ENCODE results near the gene VPS37B.

Gene VPS37B

DNA sequence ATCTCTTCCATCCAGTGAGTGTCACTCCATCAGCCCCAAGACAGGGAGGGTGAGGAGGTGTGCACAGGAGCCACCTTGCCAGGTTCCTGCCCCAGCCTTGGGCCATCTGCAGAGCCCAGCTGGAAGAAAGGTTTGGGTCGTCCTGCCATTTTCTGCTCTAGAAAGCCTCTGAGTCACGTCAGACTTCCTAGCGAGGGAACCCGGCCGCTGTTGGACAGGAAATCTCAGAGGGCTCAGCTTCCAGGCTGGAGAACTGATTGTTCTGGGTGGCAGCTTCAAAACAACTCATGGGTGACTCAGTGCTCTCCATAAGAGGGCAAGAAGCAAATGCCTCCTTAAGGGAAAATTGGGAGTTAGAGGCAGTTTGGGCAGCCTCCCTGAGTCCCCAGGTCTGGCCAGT is 44.1 kb downstream of the VPS37B start:
- TF ChIP-seq, protein P1, sequence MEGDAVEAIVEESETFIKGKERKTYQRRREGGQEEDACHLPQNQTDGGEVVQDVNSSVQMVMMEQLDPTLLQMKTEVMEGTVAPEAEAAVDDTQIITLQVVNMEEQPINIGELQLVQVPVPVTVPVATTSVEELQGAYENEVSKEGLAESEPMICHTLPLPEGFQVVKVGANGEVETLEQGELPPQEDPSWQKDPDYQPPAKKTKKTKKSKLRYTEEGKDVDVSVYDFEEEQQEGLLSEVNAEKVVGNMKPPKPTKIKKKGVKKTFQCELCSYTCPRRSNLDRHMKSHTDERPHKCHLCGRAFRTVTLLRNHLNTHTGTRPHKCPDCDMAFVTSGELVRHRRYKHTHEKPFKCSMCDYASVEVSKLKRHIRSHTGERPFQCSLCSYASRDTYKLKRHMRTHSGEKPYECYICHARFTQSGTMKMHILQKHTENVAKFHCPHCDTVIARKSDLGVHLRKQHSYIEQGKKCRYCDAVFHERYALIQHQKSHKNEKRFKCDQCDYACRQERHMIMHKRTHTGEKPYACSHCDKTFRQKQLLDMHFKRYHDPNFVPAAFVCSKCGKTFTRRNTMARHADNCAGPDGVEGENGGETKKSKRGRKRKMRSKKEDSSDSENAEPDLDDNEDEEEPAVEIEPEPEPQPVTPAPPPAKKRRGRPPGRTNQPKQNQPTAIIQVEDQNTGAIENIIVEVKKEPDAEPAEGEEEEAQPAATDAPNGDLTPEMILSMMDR (IDR thresholded peaks at IDR 0.05; ENCODE audit: low read depth, low read length): no peak
- Histone ChIP-seq H3K4me1 (peaks cover 4% of the 10 kb centered on the region; the same call in 1 of the 2 replicates), H3K9me3 (no peaks in the 10 kb centered on the region), H3K4me3 (ENCODE audit: low read depth, low read length) (no peak overlapping the region), H3K36me3 (no peaks in the 10 kb centered on the region), H3K27me3 (no peaks in the 10 kb centered on the region)
- DNase-seq: no peak

- TF ChIP-seq, protein P1 (IDR thresholded peaks at IDR 0.05; ENCODE audit: low read depth, low read length): no peak
- no peak overlapping the region for H3K4me3 ChIP-seq (ENCODE audit: low read depth, low read length)
- no peak for DNase-seq
- no peaks in the 10 kb centered on the region for H3K27me3 ChIP-seq
- H3K36me3 ChIP-seq: no peaks in the 10 kb centered on the region
- H3K4me1 ChIP-seq: peaks cover 4% of the 10 kb centered on the region; the same call in 1 of the 2 replicates
- H3K9me3 ChIP-seq: no peaks in the 10 kb centered on the region
Measured at GRCh38 chr12:122850695-122851350, 45.1 kb downstream of the VPS37B start.

GRCh38 chr12:122850048-122850445 is 45.9 kb downstream of the VPS37B start:
- H3K36me3 ChIP-seq: no peaks in the 10 kb centered on the region
- H3K27me3 ChIP-seq: no peaks in the 10 kb centered on the region
- no peak for DNase-seq
- no peaks in the 10 kb centered on the region for H3K9me3 ChIP-seq
- TF ChIP-seq, protein P1 (IDR thresholded peaks at IDR 0.05; ENCODE audit: low read depth, low read length): no peak
- no peak overlapping the region for H3K4me3 ChIP-seq (ENCODE audit: low read depth, low read length)
- peaks cover 4% of the 10 kb centered on the region; the same call in 1 of the 2 replicates for H3K4me1 ChIP-seq

GRCh38 chr12:122849352-122850047 is 46.4 kb downstream of the VPS37B start:
- no peak for DNase-seq

DNA sequence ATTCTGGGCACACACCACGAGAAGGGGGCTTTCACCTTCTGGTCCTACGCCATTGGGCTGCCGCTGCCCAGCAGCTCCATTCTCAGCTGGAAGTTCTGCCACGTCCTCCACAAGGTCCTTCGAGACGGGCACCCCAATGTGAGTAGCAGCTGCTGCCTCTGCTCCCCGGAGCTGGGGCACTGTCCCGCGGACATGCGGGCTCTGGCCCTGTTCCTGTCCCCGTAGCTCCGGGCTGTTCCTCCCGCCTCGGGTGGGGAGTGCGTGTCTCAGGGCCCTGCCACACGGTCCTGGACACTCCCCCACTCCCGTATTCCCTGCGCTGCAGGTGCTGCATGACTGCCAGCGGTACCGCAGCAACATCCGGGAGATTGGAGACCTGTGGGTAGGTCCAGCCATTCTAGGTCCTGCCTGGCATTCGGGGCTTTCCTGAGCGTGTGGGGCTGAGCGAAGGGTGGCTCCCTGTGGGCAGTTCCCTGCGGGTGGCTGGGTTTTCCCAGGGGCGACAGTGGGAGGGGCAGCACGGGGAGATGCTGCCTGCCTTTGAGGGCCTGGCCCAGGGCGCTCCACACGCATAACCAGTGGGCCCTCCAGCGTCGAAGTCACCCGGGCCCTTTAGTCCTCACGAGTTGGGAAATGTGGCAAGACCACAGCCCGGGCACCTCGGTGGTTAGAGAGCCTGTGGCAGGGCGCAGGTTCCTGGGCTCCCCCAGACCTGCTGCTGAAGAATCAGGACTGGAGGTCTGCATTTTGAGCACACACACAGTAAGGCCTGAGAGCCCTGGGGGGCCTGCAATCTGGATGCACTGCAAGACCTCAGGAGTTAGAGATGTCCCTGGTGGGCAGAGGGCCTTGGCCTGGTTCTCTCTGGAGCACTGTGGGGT is 47.2 kb downstream of the VPS37B start:
- Histone ChIP-seq H3K27me3 (no peaks in the 10 kb centered on the region), H3K4me1 (peaks cover 4% of the 10 kb centered on the region; the same call in 1 of the 2 replicates), H3K9me3 (no peaks in the 10 kb centered on the region), H3K4me3 (ENCODE audit: low read depth, low read length) (no peak overlapping the region), H3K36me3 (no peaks in the 10 kb centered on the region)
- no peak for DNase-seq
- TF ChIP-seq, protein P1 (IDR thresholded peaks at IDR 0.05; ENCODE audit: low read depth, low read length): no peak

More at GRCh38 chr12:122849352-122850047, 46.4 kb downstream of the VPS37B start:
- no peaks in the 10 kb centered on the region for H3K9me3 ChIP-seq
- no peaks in the 10 kb centered on the region for H3K27me3 ChIP-seq
- no peaks in the 10 kb centered on the region for H3K36me3 ChIP-seq
- H3K4me1 ChIP-seq: peaks cover 4% of the 10 kb centered on the region; the same call in 1 of the 2 replicates
- TF ChIP-seq, protein P1 (IDR thresholded peaks at IDR 0.05; ENCODE audit: low read depth, low read length): no peak
- no peak overlapping the region for H3K4me3 ChIP-seq (ENCODE audit: low read depth, low read length)

All from BE2C (cell line).